Nephron progenitor cell (in vitro differentiated cells): ENCODE measurements around the gene SLC11A1.

Source experiments
- DNase-seq: peaks from one replicate; pipeline ENCODE4 v3.0.0; 2021
- H3K27ac Mint-ChIP-seq: 2 replicates; pipeline ENCODE4 v1.8.0; 2021; ENCODE audit warnings: mild to moderate bottlenecking, moderate library complexity, mixed read lengths
- H3K27me3 Mint-ChIP-seq: 2 replicates; pipeline ENCODE4 v1.8.0; 2021; ENCODE audit warnings: mild to moderate bottlenecking, low read depth, mixed read lengths; ENCODE audit not compliant: poor library complexity
- H3K36me3 Mint-ChIP-seq: 2 replicates; pipeline ENCODE4 v1.8.0; 2021; ENCODE audit warnings: low read depth, mixed read lengths
- H3K4me1 Mint-ChIP-seq: 2 replicates; pipeline ENCODE4 v1.8.0; 2021; ENCODE audit warnings: mixed read lengths
- H3K4me3 Mint-ChIP-seq: 2 replicates; pipeline ENCODE4 v1.8.0; 2021; ENCODE audit warnings: mild to moderate bottlenecking, moderate library complexity, mixed read lengths
- H3K9me3 Mint-ChIP-seq: 2 replicates; pipeline ENCODE4 v1.8.0; 2021; ENCODE audit warnings: mild to moderate bottlenecking, moderate library complexity, mixed read lengths
- TF ChIP-seq, protein P1 (sequence below): fragments of 200-600 bp; sonication (generic); IDR thresholded peaks from 2 replicates; pipeline ENCODE4 v1.5.0; 2021; ENCODE audit warnings: antibody characterized with exemption

The SLC11A1 gene

DNA sequence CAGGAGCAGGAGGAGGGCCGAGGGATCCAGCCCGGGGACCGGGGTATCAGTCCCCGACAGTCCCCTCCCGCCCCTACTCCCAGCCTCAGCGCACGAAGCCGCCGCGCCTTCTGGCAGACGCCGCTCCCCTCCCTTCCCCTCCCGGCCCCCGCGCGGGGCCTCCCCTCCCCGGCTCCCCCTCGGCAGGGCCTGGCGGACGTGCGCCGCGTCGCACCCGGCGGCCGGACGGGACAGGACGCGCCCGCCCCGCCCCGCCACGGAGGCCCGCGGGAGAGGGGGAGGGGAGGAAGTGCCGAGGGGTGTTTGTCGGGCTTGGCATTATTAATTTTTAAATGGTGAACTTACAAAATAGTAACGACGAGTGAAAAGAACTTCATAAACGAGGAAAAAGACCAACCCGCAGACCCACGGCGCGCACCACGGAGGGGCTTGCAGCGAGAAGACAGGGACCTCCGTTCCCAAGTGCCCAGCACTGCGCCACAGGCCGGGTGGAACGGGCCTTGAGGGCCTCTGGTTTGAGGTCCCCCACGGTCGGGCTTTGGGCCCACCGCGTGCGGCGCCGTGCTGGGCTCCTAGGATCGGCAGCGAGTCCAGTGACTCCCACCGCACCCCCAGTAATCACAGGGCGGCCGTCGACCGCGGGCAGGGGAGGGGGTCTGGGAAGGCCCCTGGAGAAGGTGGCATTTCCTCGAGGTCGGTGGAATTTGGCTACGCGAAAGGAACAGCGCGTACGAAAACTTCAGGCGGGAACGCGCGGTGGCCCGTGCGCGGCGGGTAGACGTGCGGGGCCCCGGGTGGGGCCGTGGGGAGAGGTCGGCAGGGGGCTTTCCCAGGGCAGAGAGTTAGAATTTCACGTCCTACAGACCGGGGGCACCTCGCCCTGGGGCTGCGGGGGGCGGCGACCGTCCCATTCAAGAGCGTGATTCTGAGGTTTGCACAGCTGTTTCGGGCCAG, 16.6 kb downstream of the SLC11A1 start:
- Mint-ChIP-seq H3K36me3 (peaks cover 7% of the 10 kb centered on the region), H3K27me3 (peaks cover 35% of the 10 kb centered on the region), H3K27ac (no peak overlapping the region), H3K4me3 (peak overlapping the region; percentile 64), H3K9me3 (no peaks in the 10 kb centered on the region), H3K4me1 (peaks cover 25% of the 10 kb centered on the region)
- TF ChIP-seq, protein P1, sequence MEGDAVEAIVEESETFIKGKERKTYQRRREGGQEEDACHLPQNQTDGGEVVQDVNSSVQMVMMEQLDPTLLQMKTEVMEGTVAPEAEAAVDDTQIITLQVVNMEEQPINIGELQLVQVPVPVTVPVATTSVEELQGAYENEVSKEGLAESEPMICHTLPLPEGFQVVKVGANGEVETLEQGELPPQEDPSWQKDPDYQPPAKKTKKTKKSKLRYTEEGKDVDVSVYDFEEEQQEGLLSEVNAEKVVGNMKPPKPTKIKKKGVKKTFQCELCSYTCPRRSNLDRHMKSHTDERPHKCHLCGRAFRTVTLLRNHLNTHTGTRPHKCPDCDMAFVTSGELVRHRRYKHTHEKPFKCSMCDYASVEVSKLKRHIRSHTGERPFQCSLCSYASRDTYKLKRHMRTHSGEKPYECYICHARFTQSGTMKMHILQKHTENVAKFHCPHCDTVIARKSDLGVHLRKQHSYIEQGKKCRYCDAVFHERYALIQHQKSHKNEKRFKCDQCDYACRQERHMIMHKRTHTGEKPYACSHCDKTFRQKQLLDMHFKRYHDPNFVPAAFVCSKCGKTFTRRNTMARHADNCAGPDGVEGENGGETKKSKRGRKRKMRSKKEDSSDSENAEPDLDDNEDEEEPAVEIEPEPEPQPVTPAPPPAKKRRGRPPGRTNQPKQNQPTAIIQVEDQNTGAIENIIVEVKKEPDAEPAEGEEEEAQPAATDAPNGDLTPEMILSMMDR: no peak
- DNase-seq: peak; percentile 64

DNA sequence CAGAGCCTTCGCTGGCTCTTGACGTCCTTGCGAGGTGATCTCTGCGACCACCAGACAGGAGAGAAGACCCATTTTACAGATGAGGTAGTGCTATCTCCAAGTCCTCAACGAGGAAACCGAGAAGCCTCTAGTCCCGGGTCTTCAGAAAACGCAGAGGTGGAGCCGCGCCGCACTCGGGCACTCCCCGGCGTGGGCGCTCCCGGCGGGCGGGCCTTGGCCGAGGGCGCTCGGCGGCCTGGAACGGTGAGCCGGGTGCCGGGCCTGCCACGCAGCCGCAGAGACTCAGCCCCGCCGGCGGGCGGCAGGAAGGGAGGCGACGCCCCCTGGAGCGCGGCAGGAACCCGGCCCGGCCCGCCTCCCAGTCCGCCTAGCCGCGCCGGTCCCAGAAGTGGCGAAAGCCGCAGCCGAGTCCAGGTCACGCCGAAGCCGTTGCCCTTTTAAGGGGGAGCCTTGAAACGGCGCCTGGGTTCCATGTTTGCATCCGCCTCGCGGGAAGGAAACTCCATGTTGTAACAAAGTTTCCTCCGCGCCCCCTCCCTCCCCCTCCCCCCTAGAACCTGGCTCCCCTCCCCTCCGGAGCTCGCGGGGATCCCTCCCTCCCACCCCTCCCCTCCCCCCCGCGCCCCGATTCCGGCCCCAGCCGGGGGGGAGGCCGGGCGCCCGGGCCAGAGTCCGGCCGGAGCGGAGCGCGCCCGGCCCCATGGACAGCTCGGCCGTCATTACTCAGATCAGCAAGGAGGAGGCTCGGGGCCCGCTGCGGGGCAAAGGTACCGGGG, 17.5 kb downstream of the SLC11A1 start, which contains the start of gene CTDSP1:
CTDSP1 (plus strand) TSS at position 478 of the 776 bp plus-strand sequence; CDS start at position 701, 223 bp downstream.
- Mint-ChIP-seq H3K4me3 (peak within 1 kb of the TSS; percentile 94), H3K36me3 (peaks cover 15% of the 10 kb centered on the region), H3K27ac (peak within 1 kb of the TSS; percentile 74), H3K9me3 (no peaks in the 10 kb centered on the region), H3K27me3 (peaks cover 30% of the 10 kb centered on the region), H3K4me1 (peaks cover 33% of the 10 kb centered on the region)
- DNase-seq: peak; percentile 94
- TF ChIP-seq, protein P1: no peak

DNA sequence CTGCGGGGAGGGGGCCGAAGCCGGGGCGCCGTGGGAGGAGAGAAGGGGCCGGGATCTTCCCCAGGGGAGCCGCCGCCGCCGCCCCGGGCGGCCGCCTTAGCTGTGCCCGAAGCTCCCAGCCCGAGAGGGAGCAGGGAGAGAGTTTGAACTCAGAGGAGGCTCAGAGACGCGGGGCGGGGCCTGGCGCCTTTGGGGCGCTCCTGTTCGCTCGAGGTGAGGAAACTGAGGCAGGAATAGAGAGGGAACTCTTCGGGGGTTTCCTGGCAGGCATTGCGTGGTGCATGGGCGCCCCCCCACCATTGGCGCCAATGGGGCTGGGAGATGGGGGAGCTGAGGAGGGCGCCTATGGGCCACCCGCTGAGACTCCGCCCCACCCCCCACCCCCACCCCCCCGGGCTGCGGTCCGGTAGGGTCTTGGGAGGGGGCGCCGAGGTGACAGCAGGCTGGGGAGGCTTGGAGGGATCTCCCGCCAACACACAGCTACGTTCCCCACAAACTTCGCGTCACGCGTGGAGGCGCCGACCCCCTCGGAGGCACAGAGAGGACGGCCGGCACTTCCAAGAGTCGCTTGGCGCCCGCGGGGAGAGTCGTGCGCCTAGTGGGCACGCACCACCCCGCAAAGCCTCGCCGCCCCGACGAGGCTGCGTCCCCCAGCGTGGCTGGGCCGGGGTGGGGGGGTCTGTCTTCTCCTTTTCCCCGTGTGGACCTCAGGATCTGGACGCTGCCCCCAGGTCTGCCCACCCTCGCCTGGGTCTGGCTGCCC, 18.3 kb downstream of the SLC11A1 start:
- TF ChIP-seq, protein P1: no peak
- DNase-seq: peak; percentile 61
- peak overlapping the region; percentile 74 for H3K27ac Mint-ChIP-seq
- peaks cover 30% of the 10 kb centered on the region for H3K27me3 Mint-ChIP-seq
- H3K4me1 Mint-ChIP-seq: peaks cover 41% of the 10 kb centered on the region
- peak overlapping the region; percentile 94 for H3K4me3 Mint-ChIP-seq
- peaks cover 17% of the 10 kb centered on the region for H3K36me3 Mint-ChIP-seq
- H3K9me3 Mint-ChIP-seq: no peaks in the 10 kb centered on the region

DNA sequence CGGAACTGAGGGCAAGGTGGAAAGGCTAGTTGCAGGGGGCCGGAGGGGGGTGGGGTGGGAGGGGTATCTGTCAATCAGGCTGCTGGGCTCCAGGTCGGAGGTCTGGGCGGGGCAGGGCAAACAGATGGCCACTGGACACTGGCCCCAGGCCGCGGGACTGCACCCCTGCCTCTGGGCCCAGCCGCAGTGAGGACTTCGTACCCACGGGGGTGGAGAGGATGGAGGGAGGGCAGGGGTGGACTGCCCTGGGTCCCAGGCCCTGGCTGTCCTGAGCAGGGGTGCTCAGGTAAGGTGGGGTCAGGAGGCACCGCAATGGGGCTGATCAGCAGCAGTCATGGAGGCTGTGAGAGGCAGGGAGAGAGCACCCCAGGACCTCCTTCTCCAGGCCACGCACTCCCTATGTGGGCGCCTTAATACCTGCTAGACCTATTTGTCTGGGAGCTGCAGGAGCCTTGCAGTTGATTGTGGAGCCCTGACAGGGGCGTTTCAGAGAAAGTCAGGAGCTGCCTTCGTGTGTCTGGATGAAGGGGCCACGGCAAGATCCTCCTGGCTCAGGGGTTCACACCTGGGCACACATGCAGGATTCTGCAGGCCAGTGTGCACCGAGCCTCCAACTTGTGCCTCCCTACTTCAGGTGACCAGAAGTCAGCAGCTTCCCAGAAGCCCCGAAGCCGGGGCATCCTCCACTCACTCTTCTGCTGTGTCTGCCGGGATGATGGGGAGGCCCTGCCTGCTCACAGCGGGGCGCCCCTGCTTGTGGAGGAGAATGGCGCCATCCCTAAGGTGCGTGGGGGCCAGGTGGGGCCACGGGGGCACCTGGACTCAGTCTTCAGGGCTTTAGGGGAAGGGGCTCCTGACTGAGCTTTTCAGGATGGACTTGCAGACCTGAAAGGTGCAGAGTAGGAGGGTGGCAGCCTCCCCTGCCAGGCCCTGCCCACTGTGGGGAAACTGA, 19.1 kb downstream of the SLC11A1 start:
- Mint-ChIP-seq H3K36me3 (peaks cover 17% of the 10 kb centered on the region), H3K27ac (no peak overlapping the region), H3K9me3 (no peaks in the 10 kb centered on the region), H3K4me3 (peak overlapping the region; percentile 94), H3K4me1 (peaks cover 42% of the 10 kb centered on the region), H3K27me3 (peaks cover 29% of the 10 kb centered on the region)
- peak; percentile 44 for DNase-seq
- TF ChIP-seq, protein P1: no peak

DNA sequence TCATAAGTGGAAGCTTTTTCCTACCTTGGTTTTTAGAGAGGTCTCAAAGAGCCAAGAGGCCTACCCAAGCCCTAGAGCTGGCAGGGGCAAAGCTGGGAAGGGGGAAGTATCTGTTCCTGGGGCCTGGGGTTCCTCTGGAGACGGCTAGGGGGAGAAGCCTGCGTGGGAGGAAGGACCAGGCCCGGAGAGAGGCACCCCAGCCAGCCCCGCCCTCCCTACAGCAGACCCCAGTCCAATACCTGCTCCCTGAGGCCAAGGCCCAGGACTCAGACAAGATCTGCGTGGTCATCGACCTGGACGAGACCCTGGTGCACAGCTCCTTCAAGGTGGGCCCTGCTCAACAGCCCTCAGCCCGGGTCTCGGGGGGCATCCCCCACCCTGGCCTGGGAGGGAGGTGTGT, 19.8 kb downstream of the SLC11A1 start:
- H3K4me1 Mint-ChIP-seq: peaks cover 38% of the 10 kb centered on the region
- no peak for DNase-seq
- H3K36me3 Mint-ChIP-seq: peaks cover 17% of the 10 kb centered on the region
- no peak overlapping the region for H3K27ac Mint-ChIP-seq
- TF ChIP-seq, protein P1: no peak
- H3K9me3 Mint-ChIP-seq: no peaks in the 10 kb centered on the region
- peaks cover 22% of the 10 kb centered on the region for H3K27me3 Mint-ChIP-seq
- H3K4me3 Mint-ChIP-seq: no peak overlapping the region
